Left lobe of liver (tissue), 2 donors: ENCODE data around the gene P2RY6. TPM values are rescaled to one million over a fixed set of nuclear protein-coding genes. Genes with fewer than 3 reads are reported as not detected.
"Not testable (repeated sequence)": the region's sequence is repeated elsewhere in the genome, so short reads cannot be mapped to it uniquely, and the experiment has no call there.

Experiments
- ATAC-seq: fragments of 200-7000 bp; cut with Tn5 transposase; one replicate; pipeline ENCODE4 v1.9.1; 2020; ENCODE audit warnings: mild to moderate bottlenecking, moderate library complexity
- DNase-seq: peaks from one replicate; pipeline ENCODE4 v3.0.0-alpha.2; 2020; ENCODE audit warnings: low spot score
- total RNA-seq: library from RNA; stranded (reverse); gene quantifications from one replicate; pipeline ENCODE4 v1.2.1, GENCODE V29; 2021
- donor health status: DM: no; HTN: no; CAD: no; lungs with moderate emphysema.
- donor health status: DM: no; HTN: yes; CAD: no.

P2RY6 gene
- total RNA-seq, 1 donor from 2014 or later = 0.25 TPM

- peak; percentile 37 for DNase-seq
- ATAC-seq = no peak
Measured at GRCh38 chr11:73259406-73260126, 12.6 kb upstream of the P2RY6 start.

- ATAC-seq (no peak), DNase-seq (peak; percentile 7)
Measured at GRCh38 chr11:73260127-73260457, 12.0 kb upstream of the P2RY6 start.

- peak; percentile 14 for DNase-seq
- ATAC-seq = no peak
Measured at GRCh38 chr11:73262851-73263495, 9.2 kb upstream of the P2RY6 start.

- peak; percentile 2 for DNase-seq
- ATAC-seq = no peak
Measured at GRCh38 chr11:73263640-73264039, 8.5 kb upstream of the P2RY6 start.

GRCh38 chr11:73265278-73265810 is 6.8 kb upstream of the P2RY6 start:
- ATAC-seq (no peak), DNase-seq (peak; percentile 2)

GRCh38 chr11:73265853-73266645 is 6.1 kb upstream of the P2RY6 start:
- no peak for ATAC-seq
- DNase-seq = peak; percentile 38

- ATAC-seq (no peak), DNase-seq (peak; percentile 28)
Measured at GRCh38 chr11:73266646-73267020, 5.5 kb upstream of the P2RY6 start.

GRCh38 chr11:73267122-73267846 is 4.9 kb upstream of the P2RY6 start:
- ATAC-seq (no peak), DNase-seq (peak; percentile 7)

- DNase-seq (peak; percentile 28), ATAC-seq (no peak)
Measured at GRCh38 chr11:73267906-73268540, 4.1 kb upstream of the P2RY6 start.

GRCh38 chr11:73268671-73269271 is 3.4 kb upstream of the P2RY6 start:
- DNase-seq = peak; percentile 28
- ATAC-seq = no peak

GRCh38 chr11:73269459-73270015 is 2.6 kb upstream of the P2RY6 start:
- DNase-seq = peak; percentile 42
- no peak for ATAC-seq

- DNase-seq (peak; percentile 41), ATAC-seq (no peak)
Measured at GRCh38 chr11:73270016-73270854, 1.9 kb upstream of the P2RY6 start.

- DNase-seq (peak; percentile 34), ATAC-seq (no peak)
Measured at GRCh38 chr11:73270855-73271477, 1.2 kb upstream of the P2RY6 start.

- DNase-seq = peak; percentile 31
Measured at GRCh38 chr11:73271478-73271865, 666 bp upstream of the P2RY6 start.

GRCh38 chr11:73272680-73273038 is 521 bp downstream of the P2RY6 start:
- ATAC-seq = no peak
- DNase-seq = peak; percentile 38

More at GRCh38 chr11:73271478-73271865, 666 bp upstream of the P2RY6 start:
- ATAC-seq = not testable (repeated sequence)

GRCh38 chr11:73273222-73273895 is 1.2 kb downstream of the P2RY6 start:
- ATAC-seq (no peak), DNase-seq (no peak)

GRCh38 chr11:73274191-73274590 is 2.1 kb downstream of the P2RY6 start:
- DNase-seq, ATAC-seq: not testable (repeated sequence)
